ENCODE results near the gene HS3ST4.

Gene HS3ST4

GRCh38 chr16:25828510-25828909 is 136.8 kb downstream of the HS3ST4 start:
- no peak for FAIRE-seq

GRCh38 chr16:25832291-25832690 is 140.5 kb downstream of the HS3ST4 start:
- FAIRE-seq: no peak

GRCh38 chr16:25834101-25834500 is 142.3 kb downstream of the HS3ST4 start:
- FAIRE-seq: no peak

- no peak for FAIRE-seq
Observed at GRCh38 chr16:25835126-25835525, 143.4 kb downstream of the HS3ST4 start.

DNA sequence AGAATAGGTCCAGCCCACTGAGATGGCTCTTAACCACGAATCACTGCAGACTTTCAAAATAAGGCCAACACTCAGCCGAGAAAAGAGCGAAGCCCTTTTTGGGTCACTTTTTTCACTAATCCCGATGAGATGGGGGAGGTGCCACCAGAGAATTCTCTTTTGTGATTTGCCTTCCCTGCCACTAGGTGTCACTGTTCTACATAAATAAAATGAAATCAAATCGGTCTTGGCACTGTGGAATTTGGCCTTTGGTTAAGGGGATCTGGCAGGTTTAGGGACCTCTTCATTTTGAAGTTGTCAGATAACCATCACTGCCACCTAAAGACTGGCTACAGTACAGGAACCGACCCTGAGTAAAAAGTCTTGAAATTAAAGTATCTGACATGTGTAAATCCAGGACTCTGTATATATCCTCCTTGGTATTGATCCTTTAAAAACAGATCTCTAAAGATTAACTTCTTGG is 147.0 kb downstream of the HS3ST4 start:
- no peak for FAIRE-seq

DNA sequence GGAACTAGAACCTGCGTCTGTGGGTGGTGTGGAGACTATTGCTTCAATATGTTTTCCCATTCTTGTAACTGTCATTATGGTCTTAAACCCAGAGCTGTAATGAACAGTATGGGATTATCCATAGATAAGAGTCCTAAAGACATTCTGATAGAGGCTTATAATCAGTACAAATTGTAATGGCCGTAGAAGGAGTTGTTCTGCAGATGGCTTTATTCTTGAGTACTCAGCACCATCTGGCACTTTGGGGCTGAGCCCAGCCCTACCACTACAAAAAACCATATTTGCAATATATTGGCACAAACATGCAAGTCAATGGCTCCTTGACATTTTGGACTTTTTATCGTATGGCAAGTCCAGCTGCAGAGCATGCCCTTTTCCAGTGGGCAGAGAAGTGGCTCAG is 150.0 kb downstream of the HS3ST4 start:
- no peak for FAIRE-seq

DNA sequence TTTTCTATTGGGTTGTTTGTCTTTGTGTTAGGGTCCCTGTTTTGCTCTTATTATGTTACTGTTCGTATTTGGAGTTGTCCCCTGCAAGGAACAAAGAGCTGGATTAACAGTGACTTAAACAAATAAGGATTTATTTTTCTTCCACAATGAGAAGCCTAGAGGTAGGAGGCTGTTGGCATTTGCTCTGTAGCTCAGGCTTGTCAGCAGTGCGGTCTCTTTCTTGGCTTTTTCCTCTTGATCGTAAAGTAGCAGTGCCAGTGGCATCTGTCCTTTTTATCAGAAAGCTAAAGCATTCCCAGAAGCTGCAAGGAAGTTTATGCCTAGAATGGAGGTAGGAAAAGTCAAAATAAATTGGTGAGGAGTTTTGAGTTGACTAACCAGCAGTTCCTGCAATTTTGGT is 154.1 kb downstream of the HS3ST4 start:
- no peak for FAIRE-seq

GRCh38 chr16:25854141-25854540 is 162.4 kb downstream of the HS3ST4 start:
- no peak for FAIRE-seq

DNA sequence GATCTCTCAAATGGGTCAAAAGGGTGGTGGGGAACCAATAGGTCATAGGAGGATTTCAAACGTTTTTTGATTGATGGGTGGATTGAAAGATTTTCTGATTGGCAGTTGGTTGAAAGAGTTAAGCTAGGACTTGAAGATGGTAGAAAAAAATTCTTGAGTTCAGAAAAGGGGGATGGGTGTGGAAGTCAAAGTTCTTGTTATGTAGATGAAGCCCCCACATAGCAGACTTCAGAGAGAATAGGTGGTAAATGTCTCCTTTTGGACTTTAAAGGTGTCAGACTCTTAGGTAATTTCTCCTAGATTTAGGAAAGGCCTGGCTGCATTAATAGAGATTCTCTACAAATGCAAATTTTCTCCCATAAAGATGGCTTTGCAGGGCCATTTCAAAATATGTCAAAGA is 163.3 kb downstream of the HS3ST4 start:
- FAIRE-seq: no peak

- no peak for FAIRE-seq
Observed at GRCh38 chr16:25855818-25856217, 164.1 kb downstream of the HS3ST4 start.

DNA sequence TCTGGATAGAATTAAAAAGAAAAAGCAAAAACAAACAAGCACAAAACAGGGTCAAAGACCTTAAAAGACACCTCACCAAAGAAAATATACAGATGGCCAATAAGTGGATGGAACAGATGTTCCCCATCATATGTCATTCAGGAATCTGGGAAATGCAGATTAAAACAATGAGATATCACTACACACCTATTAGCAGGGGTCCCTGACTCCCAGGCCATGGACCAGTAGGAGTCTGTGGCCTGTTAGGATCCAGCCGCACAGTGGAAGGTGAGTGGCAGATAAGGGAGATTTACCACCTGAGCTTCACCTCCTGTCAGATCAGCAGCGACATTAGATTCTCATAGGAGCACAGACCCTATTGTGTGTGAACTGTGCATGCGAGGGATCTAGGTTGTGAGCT is 167.9 kb downstream of the HS3ST4 start:
- no peak for FAIRE-seq

- FAIRE-seq: no peak
Observed at GRCh38 chr16:25867041-25867440, 175.3 kb downstream of the HS3ST4 start.

DNA sequence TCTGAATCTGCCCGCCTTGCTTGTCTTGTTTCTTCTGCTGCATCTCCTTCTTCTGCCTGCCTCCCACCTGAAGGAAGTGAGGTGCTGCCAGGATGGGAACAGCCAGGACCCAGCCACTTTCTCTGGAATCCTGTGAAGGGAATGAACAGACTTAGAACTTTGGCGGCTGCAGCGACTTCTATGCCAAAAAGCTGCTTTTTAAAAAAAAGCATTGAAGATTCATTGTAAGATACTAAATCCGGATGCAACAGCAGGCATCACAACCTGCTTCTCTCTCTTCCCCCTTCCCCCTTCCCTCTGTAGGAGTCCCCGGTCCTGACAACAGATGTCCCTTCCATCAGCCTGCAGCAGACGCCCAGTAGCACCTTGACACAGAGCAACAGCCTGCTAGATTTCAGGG is 176.3 kb downstream of the HS3ST4 start:
- FAIRE-seq: no peak

GRCh38 chr16:25868706-25869370 is 177.1 kb downstream of the HS3ST4 start:
- FAIRE-seq: no peak

GRCh38 chr16:25872369-25873070 is 180.8 kb downstream of the HS3ST4 start:
- FAIRE-seq: no peak

- no peak for FAIRE-seq
Observed at GRCh38 chr16:25874196-25874595, 182.4 kb downstream of the HS3ST4 start.

DNA sequence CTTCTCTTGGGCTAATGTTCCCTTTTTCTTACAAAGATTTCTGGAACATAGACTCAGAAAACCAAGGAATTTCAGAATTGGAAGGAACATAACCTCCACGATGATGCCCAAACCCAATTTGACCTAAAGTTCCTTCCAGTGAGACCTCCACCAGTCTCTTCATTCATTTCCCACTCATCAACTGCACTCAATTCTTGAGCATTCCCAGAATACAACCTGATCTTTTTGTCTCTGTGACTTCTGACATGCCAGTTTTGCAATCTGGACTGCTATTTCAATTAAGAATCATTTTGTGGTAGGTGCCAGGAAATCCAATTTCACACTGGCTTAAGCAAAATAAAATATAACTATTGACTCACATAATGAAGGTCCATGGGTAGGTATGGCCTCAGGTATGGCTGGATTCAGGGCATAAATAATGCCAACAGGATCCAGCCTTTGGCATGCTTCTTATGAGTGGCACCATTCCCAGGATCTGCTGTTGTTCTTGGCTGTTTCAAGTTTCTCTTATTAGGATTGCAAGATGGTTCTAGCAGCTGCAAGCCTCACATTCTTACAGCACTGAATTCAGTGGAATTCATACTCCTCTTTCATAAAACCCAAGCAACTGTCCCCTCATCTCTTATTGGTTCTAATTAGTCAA is 184.3 kb downstream of the HS3ST4 start:
- no peak for FAIRE-seq

- no peak for FAIRE-seq
Observed at GRCh38 chr16:25877103-25877502, 185.3 kb downstream of the HS3ST4 start.

DNA sequence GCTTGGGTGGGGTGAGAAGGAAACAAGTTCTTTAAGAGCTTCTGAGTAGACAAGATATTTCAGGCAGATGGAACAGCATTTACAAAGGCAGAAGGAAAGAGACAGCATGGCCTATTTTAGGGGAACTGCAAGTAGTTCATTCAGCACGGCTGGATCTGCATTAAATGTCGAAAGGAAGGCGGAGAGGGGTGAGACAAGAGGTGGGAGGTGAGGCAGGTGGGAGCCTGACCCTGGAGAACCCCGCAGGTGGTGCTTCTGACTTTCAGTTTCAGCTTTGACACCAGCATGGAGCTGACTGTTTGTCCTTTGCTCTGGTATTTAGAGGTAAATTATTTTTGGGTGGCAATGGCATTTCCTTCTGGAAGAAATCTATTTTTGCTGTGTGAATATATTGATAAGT is 194.8 kb downstream of the HS3ST4 start:
- FAIRE-seq: no peak

GRCh38 chr16:25888868-25889267 is 197.1 kb downstream of the HS3ST4 start:
- FAIRE-seq: no peak

DNA sequence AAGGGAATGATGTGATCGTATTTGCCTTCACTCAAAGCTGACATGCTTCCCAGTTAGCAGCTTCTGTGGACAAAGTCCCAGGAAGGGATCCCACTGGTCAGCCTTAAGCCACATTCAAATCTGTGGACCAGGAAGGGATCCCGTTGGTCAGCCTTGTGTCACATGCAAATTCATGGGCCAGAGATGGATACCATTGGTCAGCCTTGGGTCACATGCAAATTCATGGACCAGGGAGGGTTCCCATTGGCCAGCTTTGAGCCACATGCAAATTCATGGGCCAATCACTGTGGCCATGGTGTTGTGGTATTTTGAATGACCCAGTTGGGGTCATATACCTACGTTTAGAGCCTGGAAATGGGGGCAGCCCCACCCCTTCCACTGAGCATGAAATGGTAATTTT is 201.6 kb downstream of the HS3ST4 start:
- FAIRE-seq: no peak

GRCh38 chr16:25894093-25894492 is 202.3 kb downstream of the HS3ST4 start:
- no peak for FAIRE-seq

GRCh38 chr16:25895380-25895779 is 203.6 kb downstream of the HS3ST4 start:
- no peak for FAIRE-seq

DNA sequence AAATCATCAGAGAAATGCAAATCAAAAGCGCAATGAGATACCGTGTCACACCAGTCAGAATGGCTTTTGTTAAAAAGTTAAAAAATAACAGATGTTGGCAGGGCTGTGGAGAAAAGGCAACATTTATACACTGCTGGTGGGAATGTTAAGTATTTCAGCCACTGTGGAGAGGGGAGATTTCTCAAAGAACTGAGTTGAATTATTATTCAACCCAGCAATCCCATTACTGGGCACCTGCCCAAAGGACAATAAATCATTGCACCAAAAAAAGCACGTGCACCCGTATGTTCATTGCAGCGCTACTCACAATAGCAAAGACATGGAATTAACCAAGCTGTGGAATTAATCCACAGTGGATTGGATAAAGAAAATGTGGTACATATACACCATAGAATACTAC is 204.7 kb downstream of the HS3ST4 start:
- no peak for FAIRE-seq
